Fibroblast of the conjunctiva (primary cell): Measurements from ENCODE around the gene SH3RF3.

Experiments used
- DNase-seq: peaks from one replicate; pipeline ENCODE4 v3.0.0-alpha.2; 2010; ENCODE audit warnings: low read depth

Gene SH3RF3

DNA sequence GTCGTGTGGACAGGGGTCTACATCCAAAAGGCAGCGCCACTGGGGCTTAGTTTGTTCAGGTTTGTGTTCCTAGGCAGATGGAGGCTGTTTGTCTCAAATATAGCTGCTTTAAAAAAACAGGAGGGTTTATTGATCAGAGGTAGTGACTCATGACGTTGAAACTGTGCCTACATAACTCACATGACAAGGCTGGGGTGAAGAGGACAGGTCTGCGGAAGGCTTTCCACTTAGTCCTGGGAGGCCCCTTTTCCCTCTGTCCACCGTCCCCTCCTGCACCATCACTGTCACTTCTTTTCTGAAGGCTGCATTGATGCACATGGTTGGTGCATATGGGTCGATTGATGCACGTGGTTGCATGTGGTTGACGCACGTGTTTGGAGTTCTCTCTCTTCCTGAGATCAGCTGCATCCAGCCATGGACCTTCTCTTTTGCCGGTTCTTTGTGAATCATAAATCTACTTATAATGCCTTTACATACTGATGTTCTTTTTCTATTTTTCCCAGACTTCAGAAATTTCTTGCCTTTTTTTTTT is 10.9 kb downstream of the SH3RF3 start:
- no peak for DNase-seq

GRCh38 chr2:109141006-109141600 is 12.1 kb downstream of the SH3RF3 start:
- no peak for DNase-seq

DNA sequence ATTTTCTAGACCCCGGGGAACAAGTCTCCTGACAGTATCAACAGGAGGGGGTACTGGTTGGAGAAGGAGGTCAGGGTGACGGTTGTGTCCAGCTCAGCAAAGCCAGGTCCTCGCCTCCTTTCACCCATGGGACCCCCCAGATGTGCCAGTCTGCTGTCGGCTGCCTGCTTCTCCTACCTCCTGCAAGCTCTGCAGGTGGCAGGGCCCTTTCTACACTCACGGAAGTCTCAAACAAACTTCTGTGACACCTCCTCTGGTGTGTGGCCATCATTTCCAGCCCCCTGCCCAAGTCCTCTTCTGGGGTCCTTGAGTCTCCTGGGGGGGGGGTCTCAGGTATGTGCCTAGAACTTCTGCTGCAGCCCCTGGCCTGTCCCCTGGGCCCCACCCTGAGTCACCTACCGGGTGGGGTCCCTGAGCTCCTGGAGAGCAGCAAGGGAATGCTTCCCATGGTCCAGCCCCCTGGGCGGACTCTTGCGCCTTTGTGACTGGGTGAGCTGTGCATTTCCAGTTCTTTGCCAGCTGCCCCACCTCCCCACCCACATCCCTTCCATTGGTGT is 12.8 kb downstream of the SH3RF3 start:
- no peak for DNase-seq

DNA sequence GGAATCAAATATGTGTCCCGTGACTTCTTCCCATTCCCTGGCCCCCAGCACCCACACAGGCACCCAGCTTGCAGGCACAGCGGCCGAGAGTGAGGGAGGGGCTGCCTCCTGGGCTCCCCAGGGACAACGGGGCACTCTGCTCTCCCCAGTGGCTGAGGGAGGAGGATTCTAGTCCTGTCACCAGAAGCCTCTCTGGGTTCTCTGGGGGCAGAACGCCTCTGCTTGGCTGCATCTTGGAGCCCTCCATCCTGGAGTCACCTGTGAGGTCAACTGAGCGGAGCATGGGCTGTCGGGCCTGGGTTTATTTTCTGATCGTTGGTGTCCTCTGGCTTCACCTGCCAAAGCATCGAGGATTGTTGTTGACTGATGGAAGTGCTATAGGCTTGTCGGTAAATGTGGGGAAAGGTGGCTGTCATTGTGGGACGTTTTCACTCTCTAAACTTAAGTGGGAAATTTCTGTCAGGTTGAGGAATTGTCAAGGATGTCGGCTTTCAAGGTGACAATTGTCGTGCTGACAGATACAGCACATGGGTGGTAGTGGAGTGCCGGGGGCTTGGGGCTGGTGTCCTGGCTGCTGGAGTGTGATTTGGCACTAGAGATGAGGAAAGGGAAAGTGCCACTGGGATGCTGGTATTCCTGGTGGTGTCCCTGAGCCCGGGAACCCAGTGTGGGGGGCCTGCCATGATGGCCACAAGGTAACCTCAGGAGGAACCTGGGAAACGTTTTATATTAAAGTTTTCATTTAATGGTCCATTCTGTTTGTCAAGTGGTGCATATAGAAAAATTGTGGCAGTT is 13.6 kb downstream of the SH3RF3 start:
- DNase-seq: no peak

- no peak for DNase-seq
These were observed 14.5 kb downstream of the SH3RF3 start for GRCh38 chr2:109143214-109144187.

GRCh38 chr2:109144271-109144670 is 15.3 kb downstream of the SH3RF3 start:
- DNase-seq: no peak

- DNase-seq: no peak
These were observed 15.7 kb downstream of the SH3RF3 start for GRCh38 chr2:109144721-109145120.

DNA sequence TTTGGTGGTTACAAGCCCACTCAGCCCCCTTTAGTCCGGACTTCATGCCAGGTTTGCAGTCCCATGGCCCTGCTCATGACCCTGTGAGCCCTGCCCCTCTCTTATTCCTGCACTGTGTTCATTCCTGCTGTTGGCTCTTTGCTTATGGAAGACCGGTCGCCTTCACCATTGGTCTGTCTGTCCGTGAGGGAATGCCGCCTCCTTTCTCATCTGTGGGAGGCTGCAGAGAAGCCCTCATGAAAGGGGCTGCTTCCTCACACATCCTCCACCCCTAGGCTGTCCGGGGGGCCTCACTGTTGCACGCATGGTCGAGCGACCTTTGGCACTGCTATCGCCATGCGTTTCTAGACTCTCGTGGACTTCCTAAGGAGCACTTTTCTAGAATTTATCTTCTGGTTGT is 16.3 kb downstream of the SH3RF3 start:
- no peak for DNase-seq

- DNase-seq: no peak
These were observed 18.4 kb downstream of the SH3RF3 start for GRCh38 chr2:109147405-109147804.

DNA sequence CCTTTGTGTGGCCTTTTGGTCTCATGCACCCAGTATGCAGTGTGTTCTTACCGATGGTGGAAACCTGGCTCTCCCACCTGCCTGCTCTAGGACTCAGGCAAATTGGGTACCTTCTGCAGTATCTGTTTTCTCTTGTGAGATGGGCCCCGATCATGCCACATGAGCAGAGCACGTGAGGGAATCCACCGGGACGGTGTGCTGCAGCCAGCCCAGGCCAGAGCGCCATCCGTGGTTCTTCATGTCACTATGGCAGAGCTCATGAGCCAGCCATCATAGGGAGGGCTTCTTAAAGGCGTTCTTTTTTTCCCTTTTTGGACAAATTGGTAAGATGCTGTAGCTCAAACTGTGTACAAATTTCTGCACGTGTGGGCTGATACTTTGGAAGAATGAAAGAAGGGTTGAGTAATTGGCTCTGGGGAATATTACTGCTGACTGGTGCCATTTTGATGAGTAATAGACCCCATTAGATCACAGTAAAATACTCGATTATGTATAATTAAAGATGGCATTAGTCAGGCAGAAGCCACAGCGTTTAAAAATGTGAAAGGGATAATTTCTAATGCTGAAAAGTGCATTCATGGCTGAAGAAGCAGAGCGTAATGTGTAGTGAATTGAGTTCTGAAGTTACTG is 19.2 kb downstream of the SH3RF3 start:
- DNase-seq: no peak

GRCh38 chr2:109148991-109149645 is 20.1 kb downstream of the SH3RF3 start:
- DNase-seq: no peak

DNA sequence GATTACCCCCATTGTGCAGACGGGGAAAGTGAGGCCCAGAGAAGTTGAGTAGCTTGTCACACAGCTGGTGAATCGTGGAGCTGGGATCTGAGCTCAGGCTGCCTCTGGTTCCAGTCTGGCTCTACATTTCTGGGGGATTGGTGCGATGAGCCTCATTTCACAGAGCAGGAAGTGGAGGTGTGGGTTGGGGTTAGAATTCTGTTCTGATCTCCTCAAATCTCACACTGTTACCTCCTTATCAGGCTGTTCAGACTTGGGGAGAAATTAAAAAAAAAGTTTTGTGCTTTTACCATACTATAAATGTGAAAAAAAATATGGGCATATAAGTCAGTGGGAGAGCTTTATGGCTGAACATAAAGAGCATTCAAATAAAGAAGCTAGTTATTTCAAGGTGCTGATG is 21.6 kb downstream of the SH3RF3 start:
- DNase-seq: no peak

DNA sequence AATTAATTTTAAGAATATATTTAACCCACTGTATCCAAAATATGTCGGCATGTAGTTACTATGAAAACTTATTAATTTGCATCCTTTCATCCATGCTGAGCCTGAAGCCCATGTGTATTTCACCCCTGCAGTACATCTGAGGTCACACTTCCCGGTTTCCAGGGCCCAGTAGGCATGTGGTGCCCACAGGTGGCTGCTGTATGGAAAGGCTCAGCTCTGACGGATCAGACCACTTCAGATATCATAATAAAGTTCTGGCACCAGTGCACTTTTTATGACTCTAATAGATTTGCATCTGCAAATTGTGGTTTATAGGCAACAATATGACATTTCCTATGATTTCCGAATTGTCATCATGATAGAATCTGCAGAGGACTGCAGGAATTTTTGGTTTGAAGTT is 22.5 kb downstream of the SH3RF3 start:
- no peak for DNase-seq

- DNase-seq: no peak
These were observed 24.2 kb downstream of the SH3RF3 start for GRCh38 chr2:109153005-109153784.

DNA sequence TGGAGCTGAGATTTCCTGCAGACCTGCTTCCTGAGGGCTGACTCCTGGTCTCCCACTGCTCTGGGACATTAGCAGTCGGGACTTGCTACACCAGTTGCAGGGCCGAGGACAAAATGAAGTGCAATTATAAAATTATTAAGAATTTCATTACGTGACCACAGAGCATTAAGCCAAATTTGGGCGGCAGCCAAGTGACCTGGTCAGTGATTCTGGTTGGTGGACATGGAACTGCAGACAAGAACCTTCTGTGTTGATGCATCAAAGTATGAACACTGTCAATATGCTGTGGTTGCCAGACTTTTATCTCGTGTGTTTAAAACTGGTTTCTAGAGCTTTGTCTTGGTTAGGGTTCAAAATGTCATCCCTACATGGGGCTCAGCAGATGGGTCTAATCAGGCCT is 24.8 kb downstream of the SH3RF3 start:
- no peak for DNase-seq

DNA sequence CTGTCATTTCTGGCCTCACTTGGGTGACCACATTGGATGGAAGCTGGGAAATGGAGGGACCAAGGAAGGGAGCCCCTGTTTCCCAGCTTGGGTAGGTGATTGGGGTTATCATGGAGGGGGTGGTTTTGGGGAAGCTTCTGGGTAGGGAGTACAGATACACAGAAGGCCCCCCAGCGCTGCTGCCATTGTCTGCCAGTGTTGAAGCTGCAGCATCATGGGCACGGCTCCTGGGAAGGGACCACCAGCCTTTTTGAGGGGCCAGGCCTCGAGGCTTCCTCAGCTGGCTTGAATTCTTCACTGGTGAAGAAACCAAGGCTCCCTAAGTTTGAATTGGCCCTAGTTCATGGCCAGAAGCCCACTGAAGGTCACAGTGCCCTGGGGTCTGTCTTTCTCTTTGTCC is 25.2 kb downstream of the SH3RF3 start:
- DNase-seq: no peak

DNA sequence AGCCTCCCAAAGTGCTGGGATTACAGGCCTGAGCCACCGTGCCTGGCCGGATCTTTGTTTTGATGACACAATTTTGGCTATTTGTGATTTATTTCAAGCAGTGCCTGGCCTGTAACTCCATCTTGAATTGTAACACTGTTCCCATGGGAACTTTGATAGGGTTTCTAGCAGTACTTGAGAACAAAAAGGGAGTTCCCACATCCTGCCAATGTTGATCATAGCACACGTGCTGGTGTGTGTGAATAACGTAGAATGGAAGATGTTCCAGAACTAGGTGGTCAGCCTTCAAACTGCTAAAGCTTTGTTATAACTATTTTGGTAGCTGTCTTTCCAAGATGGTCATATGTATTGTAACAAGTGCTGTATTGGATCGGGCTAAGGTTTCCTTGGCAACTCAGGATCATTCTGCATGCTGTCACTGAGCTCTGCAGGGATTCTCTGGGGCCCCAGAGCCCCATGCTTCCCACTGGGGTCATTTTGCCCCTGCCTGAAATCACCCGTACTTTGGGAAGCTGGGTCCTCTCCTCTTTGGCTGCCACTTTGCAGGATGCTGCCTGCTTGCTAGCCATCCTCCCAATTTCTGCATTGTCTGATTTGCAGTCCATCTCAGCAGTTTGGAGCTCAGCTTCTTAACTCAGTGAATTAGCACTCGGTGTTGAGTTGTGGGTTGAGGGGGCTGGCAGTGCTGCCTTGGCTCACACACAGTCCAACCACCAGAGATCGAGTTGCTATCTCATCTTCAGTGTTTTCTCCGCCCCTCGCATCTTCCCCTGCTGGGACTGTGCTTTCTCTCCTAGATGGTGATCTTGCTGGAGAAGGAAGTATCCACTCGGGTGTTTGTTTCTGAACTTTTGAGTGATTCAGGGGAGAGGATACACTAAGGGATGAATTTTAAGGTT is 26.8 kb downstream of the SH3RF3 start:
- no peak for DNase-seq

DNA sequence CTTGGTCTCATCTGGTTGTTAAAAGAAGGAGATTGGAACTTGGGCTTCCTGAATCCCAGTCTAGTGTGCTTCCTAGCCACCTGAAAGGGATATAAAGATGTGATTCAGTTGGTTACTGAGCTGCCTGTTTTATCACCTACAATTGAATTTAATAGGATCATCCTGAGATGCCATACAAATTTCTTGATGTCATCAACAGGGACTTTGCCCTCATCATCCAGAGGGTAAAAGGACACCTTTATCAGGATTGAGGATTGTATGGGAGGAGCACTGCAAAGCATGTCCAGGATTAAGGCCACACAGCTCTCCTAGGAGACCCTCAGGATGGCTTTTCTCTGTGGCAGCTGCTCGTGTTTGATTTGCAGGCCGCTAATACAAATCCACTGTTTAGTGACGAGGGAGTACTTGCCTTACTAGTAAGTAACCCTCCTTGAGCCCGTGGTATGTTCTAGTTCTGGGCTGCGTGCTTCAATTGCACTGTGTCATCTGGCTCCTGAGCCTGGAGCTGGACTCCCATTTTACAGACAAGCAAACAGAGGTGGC is 28.6 kb downstream of the SH3RF3 start:
- no peak for DNase-seq

DNA sequence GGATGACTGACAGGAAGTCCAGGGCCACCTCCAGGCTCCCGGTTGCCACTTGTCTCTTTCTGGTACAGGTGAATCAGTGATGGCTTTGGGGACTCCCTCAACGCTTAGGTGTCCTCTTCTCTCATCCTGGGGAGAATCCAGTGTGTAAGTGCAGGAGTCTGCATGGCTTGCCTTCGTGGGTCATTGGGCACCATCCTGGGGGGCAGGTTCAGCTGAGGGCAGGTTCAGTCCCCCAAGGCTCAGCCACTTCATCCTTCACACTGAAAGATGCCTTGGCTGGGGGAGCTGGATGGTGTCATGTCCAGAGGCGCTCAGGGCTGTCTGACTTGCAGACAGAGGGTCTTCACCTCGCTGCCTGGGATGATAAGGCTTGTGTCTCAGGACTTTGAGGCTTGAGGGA is 29.2 kb downstream of the SH3RF3 start:
- no peak for DNase-seq
